Measurements from ENCODE around the gene ADGRG4.

ADGRG4 gene

GRCh38 chrX:136318156-136318555 lies 17.4 kb downstream of the ADGRG4 start:
- Histone ChIP-seq H3K79me2 (ENCODE audit: insufficient read depth, low read length) (no peaks in the 10 kb centered on the region), H3K36me3 (ENCODE audit: insufficient read depth, low read length) (no peaks in the 10 kb centered on the region), H3K9me3 (ENCODE audit: insufficient read depth, low read depth, low read length) (no peaks in the 10 kb centered on the region), H3K9ac (ENCODE audit: low read depth, low read length, poor library complexity, severe bottlenecking) (no peak overlapping the region), H4K20me1 (ENCODE audit: insufficient read depth, low read length, poor library complexity, severe bottlenecking) (no peaks in the 10 kb centered on the region), H3K9me2 (replicated peaks; ENCODE audit: low read depth, low read length) (no peaks in the 10 kb centered on the region), H3K4me1 (ENCODE audit: insufficient read depth, low read length, poor library complexity, severe bottlenecking) (no peaks in the 10 kb centered on the region), H3F3A (ENCODE audit: low read depth) (no peaks in the 10 kb centered on the region), H2AFZ (ENCODE audit: low read length) (no peak overlapping the region), H3K4me3 (ENCODE audit: low read length, poor library complexity, severe bottlenecking) (no peak overlapping the region), H3K4me2 (ENCODE audit: low read depth, low read length, poor library complexity, severe bottlenecking) (no peak overlapping the region), H3K27me3 (ENCODE audit: insufficient read depth, low read length, poor library complexity, severe bottlenecking) (no peaks in the 10 kb centered on the region)
- no peak for TF ChIP-seq CTCF (conservative IDR thresholded peaks at IDR 0.05; ENCODE audit: low read length)
- no peak for TF ChIP-seq EZH2phosphoT487 (IDR thresholded peaks at IDR 0.05; ENCODE audit: borderline replicate concordance)

GRCh38 chrX:136318895-136319597 lies 18.3 kb downstream of the ADGRG4 start:
- H3K9me2 ChIP-seq (replicated peaks; ENCODE audit: low read depth, low read length), result no peaks in the 10 kb centered on the region
- TF ChIP-seq EZH2phosphoT487 (IDR thresholded peaks at IDR 0.05; ENCODE audit: borderline replicate concordance), result no peak
- no peak for TF ChIP-seq CTCF (conservative IDR thresholded peaks at IDR 0.05; ENCODE audit: low read length)
- no peaks in the 10 kb centered on the region for H3F3A ChIP-seq (ENCODE audit: low read depth)
- no peak overlapping the region for H3K4me2 ChIP-seq (ENCODE audit: low read depth, low read length, poor library complexity, severe bottlenecking)
- no peak overlapping the region for H3K9ac ChIP-seq (ENCODE audit: low read depth, low read length, poor library complexity, severe bottlenecking)
- no peaks in the 10 kb centered on the region for H3K27me3 ChIP-seq (ENCODE audit: insufficient read depth, low read length, poor library complexity, severe bottlenecking)
- H3K36me3 ChIP-seq (ENCODE audit: insufficient read depth, low read length), result no peaks in the 10 kb centered on the region
- H3K4me1 ChIP-seq (ENCODE audit: insufficient read depth, low read length, poor library complexity, severe bottlenecking), result no peaks in the 10 kb centered on the region
- H3K79me2 ChIP-seq (ENCODE audit: insufficient read depth, low read length), result no peaks in the 10 kb centered on the region
- no peak overlapping the region for H3K4me3 ChIP-seq (ENCODE audit: low read length, poor library complexity, severe bottlenecking)
- no peaks in the 10 kb centered on the region for H4K20me1 ChIP-seq (ENCODE audit: insufficient read depth, low read length, poor library complexity, severe bottlenecking)
- H3K9me3 ChIP-seq (ENCODE audit: insufficient read depth, low read depth, low read length), result no peaks in the 10 kb centered on the region
- no peak overlapping the region for H2AFZ ChIP-seq (ENCODE audit: low read length)

- H3K79me2 ChIP-seq (ENCODE audit: insufficient read depth, low read length), result no peaks in the 10 kb centered on the region
Observed at GRCh38 chrX:136319600-136319999, 18.8 kb downstream of the ADGRG4 start.

More at GRCh38 chrX:136319600-136319999, 18.8 kb downstream of the ADGRG4 start:
- Histone ChIP-seq H3K4me1 (ENCODE audit: insufficient read depth, low read length, poor library complexity, severe bottlenecking) (no peaks in the 10 kb centered on the region), H3K9ac (ENCODE audit: low read depth, low read length, poor library complexity, severe bottlenecking) (no peak overlapping the region), H3K9me3 (ENCODE audit: insufficient read depth, low read depth, low read length) (no peaks in the 10 kb centered on the region), H3K36me3 (ENCODE audit: insufficient read depth, low read length) (no peaks in the 10 kb centered on the region), H4K20me1 (ENCODE audit: insufficient read depth, low read length, poor library complexity, severe bottlenecking) (no peaks in the 10 kb centered on the region), H3K27me3 (ENCODE audit: insufficient read depth, low read length, poor library complexity, severe bottlenecking) (no peaks in the 10 kb centered on the region), H3K9me2 (replicated peaks; ENCODE audit: low read depth, low read length) (no peaks in the 10 kb centered on the region), H3F3A (ENCODE audit: low read depth) (no peaks in the 10 kb centered on the region), H2AFZ (ENCODE audit: low read length) (no peak overlapping the region), H3K4me2 (ENCODE audit: low read depth, low read length, poor library complexity, severe bottlenecking) (no peak overlapping the region), H3K4me3 (ENCODE audit: low read length, poor library complexity, severe bottlenecking) (no peak overlapping the region)
- no peak for TF ChIP-seq EZH2phosphoT487 (IDR thresholded peaks at IDR 0.05; ENCODE audit: borderline replicate concordance)
- TF ChIP-seq CTCF (conservative IDR thresholded peaks at IDR 0.05; ENCODE audit: low read length), result no peak

Data from Loucy (cell line).